ENCODE measurements around the gene METTL6.
"Not testable (repeated sequence)": the region's sequence is repeated elsewhere in the genome, so short reads cannot be mapped to it uniquely, and the experiment has no call there.

Gene METTL6, protein sequence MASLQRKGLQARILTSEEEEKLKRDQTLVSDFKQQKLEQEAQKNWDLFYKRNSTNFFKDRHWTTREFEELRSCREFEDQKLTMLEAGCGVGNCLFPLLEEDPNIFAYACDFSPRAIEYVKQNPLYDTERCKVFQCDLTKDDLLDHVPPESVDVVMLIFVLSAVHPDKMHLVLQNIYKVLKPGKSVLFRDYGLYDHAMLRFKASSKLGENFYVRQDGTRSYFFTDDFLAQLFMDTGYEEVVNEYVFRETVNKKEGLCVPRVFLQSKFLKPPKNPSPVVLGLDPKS

DNA sequence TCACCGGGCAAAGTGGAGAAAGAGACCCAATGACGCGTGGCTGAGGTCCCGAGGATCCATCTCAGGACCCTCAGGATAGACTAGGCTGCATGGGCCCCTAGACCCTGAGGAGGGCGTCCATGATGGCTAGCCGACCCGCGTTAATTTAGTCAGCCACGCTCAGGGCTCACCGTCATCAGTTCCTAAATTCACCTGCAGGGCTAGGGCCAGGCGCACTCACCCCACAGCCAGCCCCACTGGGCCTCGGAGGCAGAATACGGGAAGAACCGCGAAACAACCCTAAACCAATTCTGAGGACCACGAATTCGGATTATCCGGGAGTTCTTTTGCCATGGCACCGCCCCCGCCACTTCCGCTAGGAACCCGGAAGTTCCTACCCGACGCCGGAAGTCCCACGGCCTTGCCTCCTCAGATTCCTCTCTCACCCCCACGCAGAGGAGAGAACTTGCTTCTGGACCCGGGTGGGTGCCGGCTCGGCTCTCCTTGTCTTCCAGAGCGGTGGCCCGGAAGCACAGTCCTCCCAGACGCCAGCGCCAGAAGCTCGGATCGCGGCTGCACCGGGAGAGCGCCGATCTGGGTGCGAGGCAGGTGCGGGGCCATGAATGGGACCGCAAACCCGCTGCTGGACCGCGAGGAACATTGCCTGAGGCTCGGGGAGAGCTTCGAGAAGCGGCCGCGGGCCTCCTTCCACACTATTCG lies at the start of gene METTL6, which contains the start of gene EAF1:
Gene METTL6 (minus strand): TSS at position 363 of the 699 bp plus-strand sequence. CDS start 1,033 bp downstream, outside the sequence.
Gene EAF1 (plus strand): TSS at position 417 of the 699 bp plus-strand sequence. CDS start 182 bp downstream, at position 599.
- peak; percentile 71 to 75 (median 74) for DNase-seq (ENCODE audit: low read depth in 3 of 3)

DNA sequence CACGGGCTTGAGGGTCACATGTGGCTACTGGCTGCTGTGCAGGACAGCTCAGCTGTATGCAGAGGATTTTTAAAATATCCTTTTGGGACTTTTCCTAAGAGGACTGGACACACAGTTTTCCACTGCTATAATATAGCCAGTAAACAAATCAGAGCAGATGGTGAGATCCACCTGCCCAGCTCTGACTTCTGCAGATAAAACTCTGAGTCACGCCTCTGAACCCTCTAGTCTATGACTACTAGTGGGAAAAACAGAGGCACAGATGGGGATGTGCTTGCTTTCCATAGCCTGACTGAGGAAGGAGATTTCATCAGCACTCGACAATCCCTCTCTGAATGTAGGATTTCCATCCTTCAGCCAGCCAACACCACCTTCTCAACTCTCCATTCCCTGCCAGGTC lies 49.0 kb upstream of the METTL6 start:
- no peak for DNase-seq (ENCODE audit: low read depth in 3 of 3)

DNA sequence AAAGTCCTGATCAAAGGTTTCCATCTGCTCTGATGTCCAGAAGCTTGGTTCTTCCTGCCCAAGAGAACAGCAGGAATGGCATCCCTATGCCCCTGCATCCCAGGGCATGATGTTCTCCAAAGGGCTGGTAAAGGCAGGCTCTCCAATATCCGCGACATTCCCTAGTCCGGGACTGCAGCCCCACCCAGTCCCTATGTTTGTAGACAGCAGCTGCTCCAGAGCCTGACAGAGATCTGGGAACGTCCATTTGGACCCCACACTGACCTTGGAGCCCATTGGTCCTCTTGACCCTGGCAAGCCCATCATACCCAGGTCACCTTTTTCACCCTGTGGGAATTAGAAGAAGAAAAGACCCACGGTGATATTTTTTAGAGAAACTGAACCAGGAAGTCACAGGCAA lies 47.8 kb upstream of the METTL6 start:
- DNase-seq (ENCODE audit: low read depth in 3 of 3), result no peak

DNA sequence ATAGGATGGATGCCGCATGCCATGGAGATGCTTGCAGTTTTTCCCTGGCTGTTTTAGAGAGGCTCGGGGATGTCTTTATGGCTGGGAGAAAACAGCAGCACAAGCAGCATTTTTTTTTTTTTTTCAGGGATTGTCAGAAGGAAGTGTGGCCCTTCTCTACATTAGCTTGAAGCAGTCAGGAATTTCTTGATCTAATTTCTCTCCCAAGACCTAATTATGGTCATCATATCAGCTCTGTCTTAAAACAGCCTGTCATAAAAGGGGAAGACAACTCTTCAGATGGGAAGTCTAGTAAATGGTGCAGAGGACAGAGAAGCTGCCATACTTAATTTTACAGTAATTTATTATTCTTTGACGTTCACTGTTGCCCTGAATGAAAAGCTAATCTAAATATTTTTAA lies 44.5 kb upstream of the METTL6 start:
- DNase-seq (ENCODE audit: low read depth in 3 of 3), result no peak

DNA sequence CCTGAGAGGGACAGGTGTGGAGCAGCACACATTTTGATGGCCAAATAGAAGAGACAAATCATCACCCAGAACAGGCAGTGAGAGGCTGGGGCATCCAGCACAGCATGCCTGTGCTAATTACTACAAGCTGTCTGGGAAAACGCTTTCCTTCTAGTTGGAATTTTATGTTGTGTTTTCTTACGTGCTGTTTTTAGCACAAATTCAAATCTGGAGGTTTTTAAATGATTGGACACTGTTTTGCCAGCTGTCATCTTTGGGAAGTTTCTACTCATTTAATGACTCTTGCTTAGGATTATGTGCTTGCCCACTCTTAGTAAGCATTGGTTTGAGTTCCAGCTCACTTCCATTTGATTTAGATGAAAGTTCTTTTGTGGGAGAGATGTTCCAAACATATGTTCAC lies 43.5 kb upstream of the METTL6 start:
- no peak for DNase-seq (ENCODE audit: low read depth in 3 of 3)

DNA sequence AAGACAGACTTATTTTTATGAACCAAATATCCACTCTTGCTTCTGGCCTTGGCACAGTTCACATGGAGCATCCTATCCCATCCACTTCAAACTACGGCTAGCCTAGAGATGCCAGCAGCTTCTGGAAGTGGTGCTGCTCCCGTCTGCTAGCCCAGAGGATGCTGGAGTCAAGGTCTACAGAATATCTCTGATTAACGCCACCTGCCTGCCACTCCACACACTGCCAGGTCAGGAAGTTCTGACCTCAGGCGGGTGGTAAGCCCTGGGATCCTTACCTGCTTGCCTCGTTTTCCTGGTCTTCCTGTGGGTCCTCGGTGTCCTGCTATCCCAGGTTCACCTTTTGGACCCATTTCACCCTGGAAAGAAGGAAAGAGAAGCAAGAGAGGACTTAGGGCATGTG lies 42.9 kb upstream of the METTL6 start:
- DNase-seq (ENCODE audit: low read depth in 3 of 3), result no peak

DNA sequence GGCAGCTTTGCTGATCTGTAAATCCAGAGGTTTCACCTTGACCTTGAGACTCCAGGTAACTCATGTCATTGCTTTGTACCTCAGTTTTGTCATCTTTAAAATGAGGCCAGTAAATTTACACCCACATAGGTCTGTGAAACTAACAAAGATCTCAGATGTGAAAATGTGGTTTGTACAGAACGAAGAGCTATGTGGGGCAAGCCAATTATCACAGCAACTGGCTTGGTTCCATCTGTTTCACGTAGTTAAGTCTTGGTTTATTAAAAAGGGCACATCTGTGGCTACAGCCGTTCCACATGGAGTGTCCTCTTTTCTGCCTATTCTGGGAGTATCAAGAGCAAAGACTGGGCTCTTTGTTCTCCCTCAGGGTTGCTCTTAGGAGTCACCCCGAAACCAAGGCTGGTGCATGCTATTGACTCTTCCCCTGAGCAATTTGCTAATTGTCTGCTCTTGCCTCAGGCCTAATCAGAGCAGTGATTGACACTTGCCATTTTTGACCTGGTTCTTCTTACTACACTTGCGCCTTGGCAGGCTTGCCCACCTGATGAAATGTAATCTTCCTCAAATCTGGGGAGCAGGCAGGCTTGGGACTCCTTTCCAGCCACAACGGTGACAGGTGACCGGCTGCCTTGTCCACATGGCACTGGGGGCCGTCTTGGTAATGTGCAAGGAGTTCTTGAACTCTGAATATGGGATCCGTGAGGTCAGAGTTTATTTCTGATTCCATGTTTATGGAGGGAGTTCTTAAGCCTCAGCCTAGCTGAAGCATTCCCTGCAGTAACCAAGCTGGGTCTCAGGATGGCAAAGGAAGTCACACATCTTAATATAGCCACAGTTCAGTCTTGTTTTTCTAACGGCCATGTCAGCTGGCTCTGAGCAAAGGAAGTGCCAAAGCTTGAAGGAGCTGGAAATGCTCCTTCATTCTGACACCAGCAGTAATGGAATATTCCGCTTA lies 40.2 kb upstream of the METTL6 start:
- no peak for DNase-seq (ENCODE audit: low read depth in 3 of 3)

DNA sequence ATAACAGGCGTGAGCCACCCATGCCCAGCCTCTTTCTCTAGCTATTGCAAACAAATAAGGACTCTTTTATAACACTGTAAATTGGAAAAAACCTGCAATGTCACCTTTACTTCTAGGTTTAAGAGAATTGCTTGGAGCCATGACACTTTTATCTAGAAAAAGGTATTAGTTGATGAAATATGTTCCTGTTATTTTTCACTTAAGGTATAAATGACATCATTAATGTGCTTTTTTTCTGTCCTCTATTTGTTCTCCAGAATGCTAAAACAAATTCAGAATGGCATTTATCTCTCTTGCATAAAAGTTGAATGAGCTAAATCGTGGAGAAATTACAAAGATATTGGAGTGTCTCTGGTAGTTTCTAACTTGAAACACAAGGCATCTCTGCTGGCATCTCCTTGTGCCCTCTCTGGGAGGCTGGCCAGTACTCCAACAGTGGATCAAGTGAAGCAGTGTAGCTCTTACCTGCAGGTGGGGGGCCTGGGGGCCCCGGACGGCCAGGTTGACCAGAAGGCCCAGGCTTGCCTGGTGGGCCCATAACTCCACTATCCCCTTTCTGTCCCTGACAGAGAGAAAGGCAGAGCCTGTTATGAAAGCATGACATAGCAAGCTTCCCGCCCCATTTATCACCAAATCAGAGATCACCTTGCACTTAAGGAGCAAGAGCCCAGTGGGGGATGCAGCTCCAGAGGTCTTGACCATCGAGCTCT lies 38.7 kb upstream of the METTL6 start:
- no peak for DNase-seq (ENCODE audit: low read depth in 3 of 3)

DNA sequence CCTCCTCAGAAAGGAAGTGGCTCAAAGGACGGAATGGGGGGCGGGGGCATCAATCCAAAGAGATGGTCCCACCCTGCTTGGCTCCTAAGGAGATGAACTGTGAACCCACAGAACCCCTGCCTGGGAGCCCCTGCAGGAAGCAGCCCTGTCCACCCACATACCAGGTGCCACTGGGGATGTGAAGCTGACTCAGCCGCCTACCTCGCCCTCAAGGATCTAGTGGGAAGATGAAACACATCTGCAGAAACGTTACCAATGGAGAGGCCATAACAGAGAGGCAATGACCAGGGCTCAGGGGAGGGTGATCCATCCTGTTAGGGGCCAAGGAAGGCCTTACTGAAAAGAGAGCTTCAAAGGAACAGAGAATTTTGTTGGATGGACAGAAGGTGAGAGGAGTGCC lies 35.1 kb upstream of the METTL6 start:
- DNase-seq (ENCODE audit: low read depth in 3 of 3), result no peak

DNA sequence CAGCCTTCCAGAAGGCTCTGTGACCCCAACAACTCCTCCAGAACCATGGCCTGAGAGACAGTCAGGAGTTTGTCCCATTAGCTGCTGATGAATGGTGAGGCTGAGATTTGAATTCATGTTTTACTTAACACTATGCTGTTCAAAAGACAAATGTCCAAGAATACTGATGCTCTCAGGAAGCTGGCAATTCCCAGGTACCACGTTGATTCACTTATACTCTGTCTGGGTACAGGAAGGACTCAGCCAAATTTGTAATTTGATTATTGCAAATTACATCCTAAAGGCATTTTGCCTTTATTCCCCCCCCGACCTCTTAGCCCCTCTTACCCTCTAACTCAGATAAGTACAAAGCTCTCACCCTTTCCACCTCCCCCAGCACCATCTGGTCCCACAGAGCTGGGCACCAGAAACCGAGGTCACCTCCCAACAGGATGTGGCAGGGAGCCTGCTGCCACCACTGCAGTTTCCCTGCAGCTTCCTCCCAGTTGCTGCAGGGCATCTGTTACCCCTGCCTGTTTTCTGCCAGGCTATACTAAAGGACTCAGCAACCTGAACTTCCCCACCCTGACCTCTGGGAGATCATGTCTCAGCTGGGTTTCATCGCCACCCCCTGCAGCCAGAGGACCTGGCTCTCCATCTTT lies 33.7 kb upstream of the METTL6 start:
- no peak for DNase-seq (ENCODE audit: low read depth in 3 of 3)

DNA sequence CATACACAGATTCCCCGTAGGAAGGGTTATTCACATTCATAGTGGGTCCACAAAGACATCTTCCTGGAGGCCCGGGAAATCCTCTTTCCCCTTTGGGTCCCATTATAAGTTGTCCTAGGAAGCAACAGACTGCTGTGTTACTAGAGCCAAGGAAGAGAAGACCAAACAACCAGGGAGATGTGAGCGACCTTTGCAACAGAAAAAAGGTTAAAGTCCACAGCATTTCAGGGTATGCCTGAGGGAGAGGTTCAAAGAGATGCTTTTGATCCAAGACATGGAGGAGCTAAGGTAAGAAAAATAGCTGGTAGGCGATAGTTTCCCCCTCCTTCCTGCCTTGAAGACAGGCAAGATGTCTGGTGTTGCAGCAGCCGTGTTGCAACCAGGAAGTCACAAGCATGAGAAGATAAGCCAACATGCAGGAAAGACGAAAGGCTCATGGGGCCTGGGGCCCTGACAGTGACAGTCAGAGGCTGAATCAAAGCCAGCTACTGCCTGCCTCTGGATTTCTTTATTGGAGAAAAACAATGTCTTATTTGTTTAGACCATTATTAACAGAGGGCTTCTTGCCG lies 31.0 kb upstream of the METTL6 start:
- no peak for DNase-seq (ENCODE audit: low read depth in 3 of 3)

DNA sequence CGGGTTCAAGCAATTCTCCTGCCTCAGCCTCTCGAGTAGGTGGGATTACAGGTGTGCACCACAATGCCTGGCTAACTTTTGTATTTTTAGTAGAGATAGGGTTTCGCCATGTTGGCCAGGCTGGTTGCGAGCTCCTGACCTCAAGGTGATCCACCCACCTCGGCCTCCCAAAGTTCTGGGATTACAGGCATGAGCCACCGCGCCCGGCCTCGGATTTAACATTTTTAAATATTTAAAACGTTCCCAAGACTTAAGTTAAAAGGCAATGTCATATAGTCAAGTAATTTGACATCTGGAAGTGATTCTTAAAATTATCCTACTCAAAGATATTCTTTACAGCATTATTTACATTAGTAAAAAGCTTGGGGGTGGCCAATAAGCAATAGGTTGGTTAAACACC lies 29.6 kb upstream of the METTL6 start:
- not testable (repeated sequence) for DNase-seq (ENCODE audit: low read depth in 3 of 3)

DNA sequence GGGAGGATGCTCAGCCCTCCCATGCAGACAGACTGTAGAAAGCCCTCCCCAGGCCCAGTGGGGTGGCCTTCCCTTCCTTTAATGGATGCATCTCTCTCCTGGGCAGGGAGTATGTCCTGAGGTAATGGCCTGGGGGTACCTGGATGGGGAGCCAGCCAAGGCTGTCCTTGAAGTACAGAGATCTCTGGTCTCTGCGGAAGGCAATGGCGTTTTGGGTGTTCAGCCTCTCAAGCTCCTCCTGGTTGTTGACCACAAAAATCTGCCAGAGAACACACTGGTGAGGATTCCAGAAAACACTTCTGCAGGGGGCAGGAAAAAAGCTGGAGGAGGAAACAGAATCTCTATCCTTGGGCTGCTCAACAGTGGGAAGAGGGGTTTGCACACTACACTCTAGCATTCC lies 29.0 kb upstream of the METTL6 start:
- DNase-seq (ENCODE audit: low read depth in 3 of 3), result no peak

DNA sequence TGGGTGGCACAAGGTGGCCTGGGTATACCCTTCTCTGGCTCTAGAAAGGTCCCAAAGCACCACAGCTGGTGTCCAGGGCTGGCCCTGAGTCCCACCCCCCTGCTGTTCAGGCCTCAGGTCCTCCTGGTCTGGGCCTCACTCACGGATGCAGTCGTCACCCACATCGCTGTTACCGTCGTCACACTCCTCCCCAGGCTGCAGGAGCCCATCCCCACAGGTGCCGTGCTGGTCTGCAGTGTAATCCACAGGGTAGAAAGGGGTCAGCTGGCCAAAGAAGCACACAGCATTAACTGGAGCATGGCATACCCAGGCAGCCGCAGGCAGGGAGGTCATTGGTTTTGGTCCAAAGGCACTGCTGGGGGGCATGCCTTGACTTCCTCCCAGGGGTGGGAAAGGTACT lies 28.4 kb upstream of the METTL6 start:
- DNase-seq (ENCODE audit: low read depth in 3 of 3), result no peak

DNA sequence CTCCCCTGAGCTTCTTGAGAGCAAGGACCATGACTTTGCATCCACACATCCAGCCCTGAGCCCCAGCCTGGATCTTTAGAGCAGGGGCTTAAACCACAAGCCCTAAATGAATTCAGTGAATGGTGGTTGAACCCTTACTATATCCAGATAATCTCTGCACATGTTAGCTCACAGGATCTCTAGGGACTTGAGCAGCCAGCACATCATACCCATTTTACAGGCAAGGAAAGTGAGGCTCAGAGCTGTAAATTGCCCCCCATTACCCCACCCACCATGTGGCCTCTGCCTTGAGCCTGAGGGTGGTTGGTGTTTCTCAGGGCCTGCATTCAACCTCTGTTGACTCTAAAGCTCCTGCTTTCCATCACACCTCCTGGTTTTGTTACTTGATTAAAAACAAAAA lies 27.6 kb upstream of the METTL6 start:
- no peak for DNase-seq (ENCODE audit: low read depth in 3 of 3)

DNA sequence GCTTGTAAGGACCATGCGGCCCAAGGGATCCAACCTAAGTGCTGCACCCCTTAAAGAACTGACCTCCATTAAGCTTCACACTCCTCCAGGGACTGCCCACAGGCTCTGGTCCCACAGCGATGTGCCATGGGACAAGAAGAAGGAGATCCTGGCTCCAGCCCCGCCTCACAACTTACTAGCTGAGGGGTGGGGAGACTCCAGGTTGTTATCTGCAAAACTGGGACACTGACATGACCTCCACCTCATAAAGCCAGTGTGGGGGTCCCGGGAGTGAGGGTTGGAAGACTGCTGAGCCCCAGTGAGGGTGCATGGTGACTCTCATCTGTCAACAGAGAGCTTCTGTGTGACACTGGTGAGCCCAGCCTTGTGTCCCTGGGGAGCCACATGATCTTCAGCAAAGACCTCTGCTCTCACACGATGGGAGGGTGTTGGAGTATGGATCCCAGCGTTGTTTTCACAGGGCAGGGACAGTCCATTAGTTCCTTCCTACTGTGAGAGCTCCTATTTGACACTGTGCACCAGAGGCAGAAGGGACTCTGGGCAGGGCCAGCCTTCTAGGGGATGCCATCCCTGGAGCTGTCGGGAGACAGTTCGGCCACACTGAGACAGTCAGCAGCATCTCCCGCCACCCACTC lies 26.8 kb upstream of the METTL6 start:
- no peak for DNase-seq (ENCODE audit: low read depth in 3 of 3)

DNA sequence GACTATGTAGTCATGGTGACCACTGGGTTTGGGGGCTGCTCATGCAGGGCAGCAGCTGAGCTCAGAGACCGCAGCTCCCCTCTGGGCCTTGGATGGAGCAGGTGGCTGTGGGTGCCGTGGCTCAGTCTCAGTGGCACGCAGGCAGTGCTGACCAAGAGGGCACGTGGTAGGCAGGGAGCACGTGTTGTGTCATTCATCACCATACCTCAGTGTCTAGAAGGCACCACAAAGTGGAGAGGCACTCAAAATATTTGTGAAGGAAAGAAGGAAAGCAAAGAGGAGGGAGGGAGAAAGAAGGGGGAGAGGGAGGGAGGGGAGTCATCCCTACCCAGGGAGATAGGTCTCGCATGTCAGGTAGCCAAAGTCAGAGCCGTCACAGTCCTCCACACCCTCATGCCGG lies 26.2 kb upstream of the METTL6 start:
- DNase-seq (ENCODE audit: low read depth in 3 of 3), result no peak

DNA sequence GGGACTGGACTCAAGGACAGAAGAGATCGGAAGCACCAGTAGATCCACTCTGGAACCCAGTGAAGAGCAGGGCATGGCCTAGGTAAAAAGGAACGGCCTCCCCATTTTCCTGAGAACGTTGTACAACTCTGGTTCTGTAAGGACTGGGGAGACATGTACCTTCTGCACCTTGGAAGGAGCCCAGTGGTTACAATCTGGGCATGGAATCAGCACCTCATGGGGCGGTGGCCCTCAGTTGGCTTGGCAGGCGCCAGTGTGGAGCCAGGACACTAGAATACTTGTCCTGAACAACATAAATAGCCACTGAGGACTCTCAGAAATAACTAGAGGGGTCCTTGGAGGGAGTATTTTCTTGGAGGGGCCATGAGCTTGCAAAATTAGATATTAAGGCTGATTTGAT lies 25.6 kb upstream of the METTL6 start:
- DNase-seq (ENCODE audit: low read depth in 3 of 3), result no peak

DNA sequence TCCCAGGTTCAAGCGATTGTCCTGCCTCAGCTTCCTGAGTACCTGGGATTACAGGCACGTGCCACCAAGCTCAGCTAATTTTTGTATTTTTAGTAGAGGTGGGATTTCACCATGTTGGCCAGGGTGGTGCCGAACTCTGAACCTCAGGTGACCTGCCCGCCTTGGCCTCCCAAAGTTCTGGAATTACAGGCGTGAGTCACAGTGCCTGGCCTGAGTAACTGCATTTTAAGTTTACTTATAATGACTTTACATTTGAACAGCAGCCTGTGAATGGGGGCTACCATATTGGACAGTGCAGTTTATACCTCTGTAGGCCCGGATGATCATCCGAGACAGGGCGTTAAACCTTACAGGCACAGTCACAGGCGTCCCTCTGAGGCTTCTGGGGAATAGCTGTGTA lies 24.8 kb upstream of the METTL6 start:
- no peak for DNase-seq (ENCODE audit: low read depth in 3 of 3)

Measured in stimulated activated CD4-positive, alpha-beta T cell treated with anti-CD3 and anti-CD28 coated beads, TNF-alpha, amount 100 ng/mL, for 4 hours (primary cell).